Bronchial epithelial cell (primary cell): ENCODE measurements around the gene SLC6A3. TPM values are rescaled to one million over a fixed set of nuclear protein-coding genes. Genes with fewer than 3 reads are reported as not detected.

ENCODE experiments used
- DNase-seq: peaks from one replicate; pipeline ENCODE4 v3.0.0-alpha.2; 2010; ENCODE audit warnings: low read depth
- FAIRE-seq: peaks from 2 replicates; lab custom pipeline; 2011; peaks lifted over from hg19 to GRCh38; lab: Jason Lieb, UNC
- H3K27me3 ChIP-seq: 2 replicates; pipeline ENCODE4 v1.5.1; 2011; ENCODE audit warnings: low read length; ENCODE audit not compliant: control insufficient read depth, insufficient read depth
- H3K36me3 ChIP-seq: 2 replicates; pipeline ENCODE4 v1.5.1; 2011; ENCODE audit warnings: low read length; ENCODE audit not compliant: control insufficient read depth, insufficient read depth
- H3K4me3 ChIP-seq: 2 replicates; pipeline ENCODE4 v1.5.1; 2011; ENCODE audit warnings: mild to moderate bottlenecking, low read depth, low read length, control low read depth
- total RNA-seq: library from RNA; depleted of rRNA; stranded (reverse); fragments of >200 nt; gene quantifications from 2 replicates; pipeline ENCODE4 v1.2.1, GENCODE V29; 2014
- TF ChIP-seq, protein P1 (sequence below): IDR thresholded peaks from 2 replicates; pipeline ENCODE4 v1.5.1; 2011; ENCODE audit warnings: mild to moderate bottlenecking, moderate library complexity, low read length, control low read depth, inconsistent platforms; ENCODE audit not compliant: insufficient read depth, severe bottlenecking

The SLC6A3 gene
- total RNA-seq, 1 donor from 2014 or later: not detected

DNA sequence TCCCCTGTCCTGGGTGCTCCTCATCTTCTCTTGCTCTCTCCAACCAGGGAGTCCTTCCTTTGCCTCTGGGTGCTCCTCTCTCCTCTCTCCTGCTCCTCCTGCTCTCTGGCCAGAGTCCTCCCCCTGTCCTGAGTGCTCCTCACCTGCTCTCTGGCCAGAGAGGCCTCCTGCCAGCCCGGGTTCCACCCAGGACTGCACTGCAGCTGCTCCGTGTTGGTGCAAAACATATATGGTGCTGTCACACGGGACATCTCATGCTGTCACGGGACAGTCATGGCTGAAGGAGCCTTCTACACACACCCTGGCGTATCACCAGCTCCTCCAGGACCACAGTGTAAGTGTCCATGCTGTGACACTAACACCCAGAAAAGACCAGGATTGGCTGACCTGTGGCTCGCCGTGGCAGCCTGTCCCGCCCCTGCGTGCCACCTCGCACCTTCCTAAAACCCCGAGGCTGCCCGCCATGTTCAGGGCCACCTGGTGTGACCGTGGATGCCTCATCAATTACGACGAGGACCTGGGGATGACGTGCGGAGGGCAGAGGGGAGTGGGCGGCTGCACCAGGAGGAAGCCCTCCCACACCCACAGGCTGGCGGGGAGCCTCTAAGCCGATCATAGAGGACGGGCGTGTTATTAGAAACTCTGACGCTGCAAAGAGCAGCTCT lies 27.9 kb upstream of the SLC6A3 start:
- DNase-seq (no peak), FAIRE-seq (no peak)
- TF ChIP-seq, protein P1, sequence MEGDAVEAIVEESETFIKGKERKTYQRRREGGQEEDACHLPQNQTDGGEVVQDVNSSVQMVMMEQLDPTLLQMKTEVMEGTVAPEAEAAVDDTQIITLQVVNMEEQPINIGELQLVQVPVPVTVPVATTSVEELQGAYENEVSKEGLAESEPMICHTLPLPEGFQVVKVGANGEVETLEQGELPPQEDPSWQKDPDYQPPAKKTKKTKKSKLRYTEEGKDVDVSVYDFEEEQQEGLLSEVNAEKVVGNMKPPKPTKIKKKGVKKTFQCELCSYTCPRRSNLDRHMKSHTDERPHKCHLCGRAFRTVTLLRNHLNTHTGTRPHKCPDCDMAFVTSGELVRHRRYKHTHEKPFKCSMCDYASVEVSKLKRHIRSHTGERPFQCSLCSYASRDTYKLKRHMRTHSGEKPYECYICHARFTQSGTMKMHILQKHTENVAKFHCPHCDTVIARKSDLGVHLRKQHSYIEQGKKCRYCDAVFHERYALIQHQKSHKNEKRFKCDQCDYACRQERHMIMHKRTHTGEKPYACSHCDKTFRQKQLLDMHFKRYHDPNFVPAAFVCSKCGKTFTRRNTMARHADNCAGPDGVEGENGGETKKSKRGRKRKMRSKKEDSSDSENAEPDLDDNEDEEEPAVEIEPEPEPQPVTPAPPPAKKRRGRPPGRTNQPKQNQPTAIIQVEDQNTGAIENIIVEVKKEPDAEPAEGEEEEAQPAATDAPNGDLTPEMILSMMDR: no peak
- Histone ChIP-seq H3K27me3 (no peaks in the 10 kb centered on the region), H3K36me3 (peaks cover 2% of the 10 kb centered on the region), H3K4me3 (no peak overlapping the region)

DNA sequence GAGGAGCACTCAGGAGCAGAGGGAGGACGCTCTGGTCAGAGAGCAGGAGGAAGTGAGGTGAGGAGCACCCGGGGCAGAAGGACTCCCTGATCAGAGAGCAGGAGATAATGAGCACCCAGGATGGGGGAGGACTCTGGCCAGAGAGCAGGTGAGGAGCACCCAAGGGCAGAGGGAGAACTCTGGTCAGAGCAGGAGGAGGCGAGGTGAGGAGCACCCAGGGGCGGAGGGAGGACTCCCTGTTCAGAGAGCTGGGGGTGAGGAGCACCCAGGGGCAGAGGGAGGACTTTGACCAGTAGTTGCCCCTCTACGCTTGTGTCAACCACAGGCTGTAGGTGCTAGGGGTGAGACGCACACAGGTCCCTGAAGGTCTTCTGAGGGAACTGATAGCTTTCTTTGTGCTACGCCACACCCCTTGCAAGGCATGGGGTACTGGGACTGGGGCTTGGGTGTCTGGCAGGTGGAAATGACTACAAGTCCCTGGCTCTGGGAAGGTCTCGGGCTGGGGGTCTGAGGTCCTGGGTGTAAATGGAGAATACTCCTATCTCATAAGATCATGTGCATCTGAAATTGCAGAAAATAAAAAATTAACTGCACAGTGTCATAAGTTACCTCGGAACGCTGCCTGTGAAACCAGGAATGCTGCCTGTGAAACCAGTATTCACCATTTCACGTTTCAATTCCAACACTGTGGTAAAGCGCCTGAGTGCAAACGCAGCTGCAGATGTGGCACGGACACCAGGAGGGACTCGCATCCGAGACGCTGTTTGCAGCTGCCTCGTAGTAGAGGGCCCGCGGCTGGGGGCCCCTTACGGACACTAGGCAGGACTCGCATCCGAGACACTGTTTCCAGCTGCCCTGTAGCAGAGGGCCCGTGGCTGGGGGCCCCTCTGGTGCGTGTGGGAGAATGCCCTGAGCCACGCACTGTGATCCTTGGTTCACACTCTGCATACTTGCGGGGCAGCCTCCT lies 27.0 kb upstream of the SLC6A3 start:
- DNase-seq (no peak), FAIRE-seq (no peak)
- TF ChIP-seq, protein P1: no peak
- Histone ChIP-seq H3K27me3 (no peaks in the 10 kb centered on the region), H3K36me3 (peaks cover 2% of the 10 kb centered on the region), H3K4me3 (no peak overlapping the region)

DNA sequence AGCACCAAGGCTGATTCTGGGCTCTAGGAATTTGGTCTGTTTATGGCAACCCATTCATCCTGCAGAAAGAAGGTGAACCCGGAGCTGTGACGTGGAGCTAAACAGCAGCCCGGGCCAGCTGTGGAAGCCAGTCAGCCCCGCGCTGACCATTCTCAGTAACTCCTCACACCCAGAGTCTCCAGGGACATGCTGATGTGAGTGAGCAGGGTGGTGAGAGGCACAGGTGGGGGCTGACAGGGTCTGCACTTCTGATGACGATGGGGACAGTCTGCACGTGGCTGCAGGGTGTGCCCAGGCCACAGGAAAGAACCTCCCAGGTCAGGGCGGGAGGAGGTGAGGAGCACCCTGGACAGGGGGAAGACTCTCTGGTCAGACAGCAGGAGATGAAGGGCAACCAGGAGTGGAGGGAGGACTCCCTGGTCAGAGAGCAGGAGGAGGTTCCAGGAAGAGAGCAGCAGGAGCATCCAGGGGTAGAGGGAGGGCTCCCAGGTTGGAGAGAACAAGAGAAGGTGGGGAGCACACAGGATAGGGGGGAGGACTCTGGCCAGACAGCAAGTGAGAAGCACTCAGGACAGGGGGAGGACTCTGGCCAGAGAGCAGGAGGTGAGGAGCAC lies 26.1 kb upstream of the SLC6A3 start:
- no peaks in the 10 kb centered on the region for H3K27me3 ChIP-seq
- peaks cover 5% of the 10 kb centered on the region for H3K36me3 ChIP-seq
- TF ChIP-seq, protein P1: no peak
- no peak for DNase-seq
- H3K4me3 ChIP-seq: no peak overlapping the region
- FAIRE-seq: no peak

DNA sequence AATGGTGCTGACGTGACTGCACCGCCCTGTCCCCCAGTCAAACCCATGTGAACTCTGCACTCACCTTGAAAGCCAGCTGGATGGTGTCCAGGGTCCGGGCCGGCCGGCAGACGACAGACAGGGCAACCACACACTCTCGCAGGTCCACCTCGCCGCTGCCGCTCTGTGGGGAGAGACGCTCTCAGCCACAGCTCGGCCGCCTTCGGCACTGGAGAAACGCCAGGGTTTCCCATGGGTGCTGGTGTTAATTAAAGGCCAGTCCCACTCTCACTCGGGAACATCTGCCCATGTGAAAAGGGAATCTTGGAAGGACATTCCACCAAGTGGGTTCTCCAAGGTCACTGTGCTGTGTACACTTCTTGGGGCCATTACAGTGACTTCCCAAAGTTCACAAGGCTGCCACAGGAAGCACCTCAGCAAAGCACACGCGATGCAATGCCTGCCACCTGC lies 25.5 kb upstream of the SLC6A3 start:
- no peak for DNase-seq
- H3K36me3 ChIP-seq: peaks cover 5% of the 10 kb centered on the region
- FAIRE-seq: no peak
- H3K27me3 ChIP-seq: no peaks in the 10 kb centered on the region
- TF ChIP-seq, protein P1: no peak
- no peak overlapping the region for H3K4me3 ChIP-seq

DNA sequence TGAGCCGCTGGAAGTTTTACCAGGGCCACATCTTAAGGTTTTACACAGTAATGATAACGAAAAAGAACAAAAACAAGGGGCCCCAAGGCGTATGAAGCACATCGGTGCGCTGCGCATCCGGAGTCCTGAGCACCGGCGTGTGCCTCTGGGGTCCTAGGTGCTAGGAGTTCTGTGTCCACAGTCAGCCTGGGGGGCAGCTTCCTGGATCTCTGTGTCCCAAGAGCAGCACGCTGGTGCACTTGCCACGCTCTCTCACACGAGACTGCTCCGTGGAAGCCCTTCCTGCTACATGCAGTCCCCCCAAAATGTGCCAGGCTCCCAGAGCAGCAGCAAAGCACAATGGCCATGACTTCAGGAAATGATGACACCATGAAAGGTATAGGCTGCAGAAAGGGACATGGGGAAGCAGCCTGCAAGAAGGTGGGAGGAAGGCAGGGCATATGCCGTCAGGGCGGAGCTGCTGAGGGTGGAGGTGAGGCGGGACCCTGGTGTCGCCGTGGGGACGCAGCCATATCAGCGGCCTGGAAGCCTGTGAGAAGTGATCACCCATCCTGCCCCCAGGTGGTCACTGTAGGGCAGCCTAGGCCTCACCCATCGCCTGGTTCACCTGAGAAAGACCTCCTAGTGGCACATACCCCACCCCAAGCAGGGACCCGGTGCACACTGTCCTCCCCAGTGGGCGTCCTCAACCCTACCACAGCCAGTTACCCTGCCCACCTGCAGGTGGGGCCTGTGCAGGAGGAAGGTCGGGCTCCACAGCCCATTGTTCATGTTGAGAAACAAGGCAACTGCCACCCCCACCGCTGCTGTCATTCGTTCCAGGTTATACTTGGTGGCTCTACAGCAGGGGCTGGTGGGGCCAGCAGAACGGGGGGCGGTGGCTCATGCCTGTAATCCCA lies 23.6 kb upstream of the SLC6A3 start:
- H3K36me3 ChIP-seq: peaks cover 5% of the 10 kb centered on the region

More for the DNA sequence above, 23.6 kb upstream of the SLC6A3 start:
- no peak for FAIRE-seq
- Histone ChIP-seq H3K4me3 (no peak overlapping the region), H3K27me3 (no peaks in the 10 kb centered on the region)
- no peak for DNase-seq
- TF ChIP-seq, protein P1: no peak
